Mesenchymal stem cell (in vitro differentiated cells and primary cell): ENCODE results near the gene MSI2.

Source experiments
- DNase-seq: peaks from one replicate; pipeline ENCODE4 v3.0.0-alpha.2; 2013
- H2AFZ ChIP-seq: one replicate; pipeline ENCODE4 v1.6.1; 2013; ENCODE audit warnings: low read depth, mild to moderate bottlenecking, control low read depth, inconsistent platforms, low read length, moderate library complexity
- H2AK5ac ChIP-seq: 2 replicates; pipeline ENCODE4 v1.6.1; 2013; ENCODE audit warnings: low read length, moderate library complexity, mild to moderate bottlenecking, inconsistent platforms; ENCODE audit not compliant: severe bottlenecking
- H2BK120ac ChIP-seq: one replicate; pipeline ENCODE4 v1.6.1; 2013; ENCODE audit warnings: low read depth, mild to moderate bottlenecking, inconsistent platforms, low read length, moderate library complexity
- H2BK12ac ChIP-seq, 2 experiments: one replicate each; pipeline ENCODE4 v1.6.1; 2013; ENCODE audit warnings: inconsistent platforms in 2 of 2, low read length in 2 of 2, mild to moderate bottlenecking in 2 of 2, moderate library complexity in 2 of 2, control low read depth in 1 of 2
- H2BK15ac ChIP-seq: one replicate; pipeline ENCODE4 v1.6.1; 2013; ENCODE audit warnings: mild to moderate bottlenecking, low read depth, inconsistent platforms; ENCODE audit not compliant: poor library complexity, severe bottlenecking
- H2BK5ac ChIP-seq: 2 replicates; pipeline ENCODE4 v1.6.1; 2013; ENCODE audit warnings: low read depth, mild to moderate bottlenecking, low read length, control low read depth, inconsistent platforms; ENCODE audit not compliant: poor library complexity, severe bottlenecking
- H3K14ac ChIP-seq, 2 experiments: one replicate each; pipeline ENCODE4 v1.6.1; 2013; ENCODE audit warnings: inconsistent platforms in 2 of 2, low read length in 2 of 2, control low read depth in 1 of 2, mild to moderate bottlenecking in 1 of 2, moderate library complexity in 1 of 2
- H3K18ac ChIP-seq, 2 experiments: one replicate each; pipeline ENCODE4 v1.6.1; 2013; ENCODE audit warnings: inconsistent platforms in 2 of 2, low read length in 2 of 2, control low read depth in 1 of 2, low read depth in 1 of 2, mild to moderate bottlenecking in 1 of 2
- H3K23ac ChIP-seq, 2 experiments: one replicate each; pipeline ENCODE4 v1.6.1; 2013; ENCODE audit warnings: inconsistent platforms in 2 of 2, low read length in 2 of 2, mild to moderate bottlenecking in 2 of 2, moderate library complexity in 2 of 2, control low read depth in 1 of 2
- H3K27ac ChIP-seq: 2 replicates; pipeline ENCODE4 v1.5.1; 2013; ENCODE audit warnings: mild to moderate bottlenecking, moderate library complexity, low read length, control low read depth, inconsistent platforms; ENCODE audit not compliant: poor library complexity, severe bottlenecking
- H3K27me3 ChIP-seq, 2 experiments: 2 replicates each; pipeline versions ENCODE4 v1.6.1 to v1.7.0; 2013; ENCODE audit warnings: low read length in 2 of 2, mild to moderate bottlenecking in 2 of 2, moderate library complexity in 2 of 2, control low read depth in 1 of 2, inconsistent platforms in 1 of 2; ENCODE audit not compliant: control insufficient read depth in 1 of 2, insufficient read depth in 1 of 2
- H3K36me3 ChIP-seq, 2 experiments: 2 replicates each; pipeline versions ENCODE4 v1.6.1 to v1.7.0; 2013; ENCODE audit warnings: low read length in 2 of 2, control low read depth in 1 of 2, inconsistent platforms in 1 of 2, low read depth in 1 of 2, mild to moderate bottlenecking in 1 of 2; ENCODE audit not compliant: insufficient read depth in 2 of 2, control insufficient read depth in 1 of 2
- H3K4ac ChIP-seq, 2 experiments: one replicate each; pipeline ENCODE4 v1.6.1; 2013; ENCODE audit warnings: inconsistent platforms in 2 of 2, low read length in 2 of 2, mild to moderate bottlenecking in 2 of 2, moderate library complexity in 2 of 2, control low read depth in 1 of 2, low read depth in 1 of 2
- H3K4me1 ChIP-seq: 2 replicates; pipeline ENCODE4 v1.6.1; 2013; ENCODE audit warnings: low read depth, low read length, control low read depth; ENCODE audit not compliant: control insufficient read depth, insufficient read depth
- H3K4me2 ChIP-seq: 2 replicates; pipeline ENCODE4 v1.6.1; 2013; ENCODE audit warnings: low read length, mild to moderate bottlenecking, inconsistent platforms; ENCODE audit not compliant: poor library complexity, severe bottlenecking
- H3K4me3 ChIP-seq, 2 experiments: 2 replicates each; pipeline versions ENCODE4 v1.5.1 to v1.7.0; 2013; ENCODE audit warnings: low read length in 2 of 2, mild to moderate bottlenecking in 2 of 2, control low read depth in 1 of 2, low read depth in 1 of 2; ENCODE audit not compliant: insufficient read depth in 1 of 2
- H3K79me1 ChIP-seq: replicated peaks from 2 replicates; pipeline ENCODE4 v1.6.1; 2013; ENCODE audit warnings: mild to moderate bottlenecking, control low read depth, low read length, inconsistent platforms; ENCODE audit not compliant: poor library complexity, severe bottlenecking
- H3K9ac ChIP-seq: 2 replicates; pipeline ENCODE4 v1.7.0; 2013; ENCODE audit warnings: mild to moderate bottlenecking, low read length, moderate library complexity
- H3K9me3 ChIP-seq: 2 replicates; pipeline ENCODE4 v1.7.0; 2013; ENCODE audit warnings: mild to moderate bottlenecking, low read length; ENCODE audit not compliant: control insufficient read depth
- H4K8ac ChIP-seq: one replicate; pipeline ENCODE4 v1.6.1; 2013; ENCODE audit warnings: inconsistent platforms, mild to moderate bottlenecking, low read length, moderate library complexity
- H4K91ac ChIP-seq: one replicate; pipeline ENCODE4 v1.6.1; 2013; ENCODE audit warnings: mild to moderate bottlenecking, low read length, inconsistent platforms
- WGBS: methylation state at CpG from one replicate; pipeline ENCODE4 v1.1.7; 2013; ENCODE audit warnings: mixed read lengths; 5-methylcytosine and 5-hydroxymethylcytosine counted together

The MSI2 gene

DNA sequence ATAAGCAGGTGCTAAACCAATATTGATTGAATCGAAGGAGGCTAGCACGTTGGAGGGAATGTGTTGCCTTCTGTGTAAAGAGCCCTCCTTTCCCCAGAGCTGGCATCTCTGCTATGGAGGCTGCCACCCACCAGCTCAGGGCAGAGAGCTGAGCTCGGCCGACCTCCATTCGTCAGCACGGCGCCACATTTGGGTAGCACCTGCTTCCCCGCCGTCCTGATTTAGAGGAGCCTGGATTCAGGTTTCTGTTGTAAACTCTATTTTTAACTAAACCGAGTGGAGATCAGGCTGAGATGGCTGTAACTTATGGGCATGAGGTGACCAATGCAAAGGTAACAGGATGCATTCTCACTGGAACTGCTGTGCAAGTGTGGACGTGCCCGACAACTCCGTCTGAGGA lies 316.3 kb downstream of the MSI2 start:
- H2BK5ac ChIP-seq = no peak overlapping the region
- no peak overlapping the region for H2AFZ ChIP-seq
- DNase-seq = no peak
- no peak overlapping the region for H3K18ac ChIP-seq
- H3K9ac ChIP-seq = no peak overlapping the region
- H4K8ac ChIP-seq = no peak overlapping the region
- no peak overlapping the region for H2AK5ac ChIP-seq
- 95% methylated on average over 13 of the region's 13 CpGs for WGBS
- H3K9me3 ChIP-seq = no peaks in the 10 kb centered on the region
- no peak overlapping the region for H2BK120ac ChIP-seq
- no peak overlapping the region for H3K23ac ChIP-seq
- H3K4ac ChIP-seq = no peak overlapping the region
- no peak overlapping the region for H4K91ac ChIP-seq
- H2BK15ac ChIP-seq = no peak overlapping the region
- no peak overlapping the region for H3K27ac ChIP-seq
- H3K14ac ChIP-seq = no peak overlapping the region
- no peak overlapping the region for H3K4me3 ChIP-seq
- peaks cover 0 to 6% of the 10 kb centered on the region in 2 experiments for H3K27me3 ChIP-seq
- H3K79me1 ChIP-seq = peaks cover 13% of the 10 kb centered on the region
- H3K4me1 ChIP-seq = peaks cover 4% of the 10 kb centered on the region
- H2BK12ac ChIP-seq = no peak overlapping the region
- no peak overlapping the region for H3K4me2 ChIP-seq
- no peaks in the 10 kb centered on the region for H3K36me3 ChIP-seq

DNA sequence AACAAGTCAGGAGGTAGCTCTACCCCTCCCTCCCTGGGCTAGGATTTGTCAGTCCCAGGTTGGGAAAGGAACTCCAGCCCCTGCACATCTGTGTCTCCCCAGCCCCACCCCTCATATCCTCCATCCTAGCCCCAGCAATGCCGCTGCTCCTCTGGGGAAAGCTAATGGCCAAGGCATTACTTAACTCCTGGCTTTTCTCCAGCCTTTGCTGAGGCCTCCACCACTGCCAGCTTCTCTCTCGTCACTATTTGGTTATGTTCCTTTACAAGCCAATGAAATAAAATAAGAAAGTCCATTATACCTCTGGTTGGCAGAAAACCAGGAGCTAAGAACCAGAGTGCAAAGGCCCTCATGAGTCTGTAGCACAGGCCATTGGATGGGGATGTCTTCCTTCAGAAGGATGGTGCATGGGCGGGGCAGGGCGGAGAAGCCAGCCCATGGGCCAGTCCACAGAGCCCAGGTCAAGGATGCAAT lies 317.8 kb downstream of the MSI2 start:
- no peak overlapping the region for H2BK5ac ChIP-seq
- no peak overlapping the region for H4K8ac ChIP-seq
- WGBS = 94% methylated on average over 4 of the region's 4 CpGs
- H2BK12ac ChIP-seq = no peak overlapping the region
- H2BK15ac ChIP-seq = no peak overlapping the region
- H3K9ac ChIP-seq = no peak overlapping the region
- no peak overlapping the region for H2AK5ac ChIP-seq
- H4K91ac ChIP-seq = no peak overlapping the region
- H3K9me3 ChIP-seq = no peaks in the 10 kb centered on the region
- no peaks in the 10 kb centered on the region for H3K36me3 ChIP-seq
- no peak for DNase-seq
- H3K27ac ChIP-seq = no peak overlapping the region
- no peak overlapping the region for H2AFZ ChIP-seq
- H3K14ac ChIP-seq = no peak overlapping the region
- H3K4ac ChIP-seq = no peak overlapping the region
- no peak overlapping the region for H3K4me3 ChIP-seq
- H3K27me3 ChIP-seq = peaks cover 0 to 6% of the 10 kb centered on the region in 2 experiments
- H2BK120ac ChIP-seq = no peak overlapping the region
- no peak overlapping the region for H3K23ac ChIP-seq
- H3K4me1 ChIP-seq = peaks cover 6% of the 10 kb centered on the region
- no peak overlapping the region for H3K18ac ChIP-seq
- H3K79me1 ChIP-seq = peaks cover 12% of the 10 kb centered on the region
- no peak overlapping the region for H3K4me2 ChIP-seq

- Histone ChIP-seq H3K4ac (peak overlapping the region in 1 of 2 experiments; percentile 42), H3K14ac (no peak overlapping the region), H3K36me3 (no peaks in the 10 kb centered on the region), H3K9me3 (no peaks in the 10 kb centered on the region), H3K27me3 (peaks cover 0 to 4% of the 10 kb centered on the region in 2 experiments), H2AFZ (no peak overlapping the region), H3K18ac (peak overlapping the region in 1 of 2 experiments; percentile 35), H2BK12ac (peak overlapping the region in 1 of 2 experiments; percentile 74), H2AK5ac (no peak overlapping the region), H3K4me3 (no peak overlapping the region), H4K91ac (peak overlapping the region; percentile 31), H3K27ac (no peak overlapping the region), H3K23ac (no peak overlapping the region), H2BK5ac (no peak overlapping the region), H3K79me1 (peaks cover 18% of the 10 kb centered on the region), H3K4me2 (no peak overlapping the region), H3K9ac (no peak overlapping the region), H2BK120ac (no peak overlapping the region), H3K4me1 (peaks cover 6% of the 10 kb centered on the region), H4K8ac (no peak overlapping the region), H2BK15ac (peak overlapping the region; percentile 52)
- no peak for DNase-seq
- 94% methylated on average over 8 of the region's 8 CpGs for WGBS
Observed at GRCh38 chr17:57576744-57577143, 320.4 kb downstream of the MSI2 start.

DNA sequence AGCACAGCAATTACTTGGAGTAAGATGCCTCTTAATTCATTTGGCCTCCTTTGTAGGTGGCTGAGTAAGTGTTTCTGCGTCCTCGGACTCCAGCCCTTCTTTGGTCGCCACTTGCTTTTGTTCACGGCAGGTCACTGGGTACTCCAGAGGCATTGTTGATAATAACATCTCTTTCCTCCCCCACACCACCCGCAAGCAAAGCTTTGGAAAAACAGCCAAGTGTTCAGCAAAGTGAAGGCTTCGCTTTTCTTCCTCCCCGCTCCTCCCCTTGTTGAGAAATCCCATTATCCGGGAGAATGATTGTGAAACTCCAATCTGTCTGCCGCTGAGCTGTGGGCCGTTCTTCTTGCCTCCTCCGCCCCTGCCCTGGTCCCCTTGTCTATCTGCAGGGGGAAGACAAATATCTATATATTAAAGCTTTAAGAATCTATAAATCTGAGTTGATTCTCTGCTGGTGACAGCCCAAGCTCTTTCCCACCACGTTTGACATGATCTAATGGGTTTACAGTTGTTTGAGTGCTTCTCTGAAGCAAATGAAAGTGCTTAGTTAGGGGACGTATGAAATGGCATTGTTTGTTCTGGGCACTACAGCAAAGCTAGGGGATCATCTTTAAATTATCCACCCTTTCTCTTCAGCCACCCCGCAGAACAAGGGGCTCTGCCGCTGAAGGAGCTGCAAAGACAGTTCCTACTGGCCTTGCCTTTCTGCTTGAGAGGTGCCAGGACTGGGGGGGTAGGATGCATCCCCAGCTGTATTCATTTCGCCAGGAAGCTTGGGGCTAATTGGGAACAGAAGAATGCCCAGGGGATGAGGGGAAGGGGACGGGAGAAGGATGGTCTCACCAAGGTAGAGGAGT lies 321.7 kb downstream of the MSI2 start:
- Histone ChIP-seq H3K9me3 (no peaks in the 10 kb centered on the region), H3K36me3 (no peaks in the 10 kb centered on the region), H3K27me3 (no peaks in the 10 kb centered on the region), H3K27ac (no peak overlapping the region), H3K4me1 (peaks cover 6% of the 10 kb centered on the region), H3K4me2 (no peak overlapping the region), H4K91ac (peak overlapping the region; percentile 46), H4K8ac (peak overlapping the region; percentile 83), H2BK5ac (no peak overlapping the region), H3K4me3 (peak overlapping the region in 1 of 2 experiments; percentile 74), H3K4ac (peak overlapping the region; percentile 48 to 84), H3K14ac (peak overlapping the region in 1 of 2 experiments; percentile 35), H3K18ac (peak overlapping the region; percentile 3 to 75), H3K23ac (no peak overlapping the region), H2BK15ac (no peak overlapping the region), H2AFZ (no peak overlapping the region), H3K9ac (peak overlapping the region; percentile 65), H2AK5ac (no peak overlapping the region), H3K79me1 (peaks cover 18% of the 10 kb centered on the region), H2BK12ac (peak overlapping the region; percentile 12 to 75), H2BK120ac (peak overlapping the region; percentile 81)
- WGBS = 30% methylated on average over 15 of the region's 17 CpGs
- peak; percentile 90 for DNase-seq
